Measurements from ENCODE around the gene NLRP6. TPM values are rescaled to one million over a fixed set of nuclear protein-coding genes. Genes with fewer than 3 reads are reported as not detected.
"Not testable (repeated sequence)": the region's sequence is repeated elsewhere in the genome, so short reads cannot be mapped to it uniquely, and the experiment has no call there.

Gene NLRP6
- total and polyA plus RNA-seq, 2 of the 4 experiments (the other 2 are of a cell fraction) = not detected

DNA sequence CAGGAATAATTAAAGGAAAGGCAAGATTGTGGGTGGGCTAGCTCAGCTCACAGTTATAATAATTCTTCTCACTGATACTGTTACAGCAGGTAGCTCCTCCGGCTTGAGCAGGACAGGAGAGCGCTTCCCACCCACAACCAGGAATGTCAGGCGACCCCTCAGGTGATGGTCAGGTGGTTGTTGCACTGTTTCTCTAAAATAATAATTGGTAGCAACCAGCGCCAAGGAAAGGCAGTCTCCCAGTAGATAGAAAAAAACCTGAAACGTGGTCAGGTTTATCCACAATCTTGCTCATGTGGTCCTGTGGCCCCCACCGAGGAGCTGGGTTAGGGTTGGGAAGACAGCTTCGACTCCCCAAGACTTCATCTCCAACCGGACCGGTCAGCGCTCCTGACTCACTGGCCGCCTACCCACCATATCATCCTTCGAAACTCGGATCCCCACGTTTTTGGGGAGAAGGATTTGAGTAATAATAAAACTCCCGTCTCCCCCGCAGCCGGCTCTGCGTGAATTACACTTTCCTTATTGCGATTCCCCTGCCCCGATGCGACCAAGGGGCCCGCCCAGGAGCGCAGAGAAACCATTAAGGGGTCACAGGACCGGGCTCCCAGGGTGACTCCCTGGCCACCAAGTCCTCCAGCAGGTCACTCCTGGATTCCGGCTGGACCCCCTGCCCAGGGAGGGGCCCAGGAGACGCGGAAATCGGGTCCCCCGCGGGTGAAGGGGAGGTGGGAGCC is 39.6 kb downstream of the NLRP6 start:
- dilution Hi-C loops (cut with HindIII; ENCODE audit: low sequenced_read_pairs, unreplicated experiment); H3K4me3 ChIP-seq (ENCODE audit: insufficient read depth, low read depth, low read length): not testable (repeated sequence)

DNA sequence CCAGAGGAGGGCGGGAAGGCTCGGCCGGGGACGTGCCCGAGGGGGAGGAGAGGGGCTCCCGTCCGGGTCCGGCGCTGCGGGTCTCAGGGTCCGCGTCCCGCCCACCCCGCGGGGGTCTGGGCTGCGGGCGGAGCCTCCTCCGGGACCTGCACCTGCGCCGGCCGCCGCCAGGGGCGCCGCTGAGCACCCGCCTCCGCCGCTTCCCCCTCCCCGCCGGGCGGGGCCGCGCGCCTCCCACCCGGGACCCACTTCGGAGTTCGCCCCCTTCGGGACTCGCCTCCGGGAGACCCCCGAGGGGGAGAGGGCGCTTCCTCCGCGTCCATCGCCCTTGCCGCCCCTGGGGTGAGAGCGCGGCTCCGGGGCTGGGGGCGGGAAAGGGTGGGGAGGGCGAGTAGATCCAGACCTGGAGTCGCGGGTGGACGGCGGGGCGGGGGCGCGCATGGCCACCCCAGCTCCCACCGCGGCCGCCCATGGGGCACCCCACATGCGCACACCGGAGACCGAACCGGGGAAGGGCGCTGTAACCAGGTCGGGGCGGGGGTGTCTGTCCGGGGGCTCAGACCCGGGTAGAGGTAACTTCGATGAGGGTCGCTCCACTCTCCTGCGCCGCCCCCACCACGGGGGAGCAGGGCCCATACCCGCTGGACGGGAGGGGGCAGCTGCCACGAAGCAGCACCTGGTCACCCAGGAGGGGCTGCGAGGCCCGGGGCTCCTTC is 40.4 kb downstream of the NLRP6 start:
- peak overlapping the region; percentile 83 for H3K9ac ChIP-seq (ENCODE audit: low read depth, low read length)
- H2AK9ac ChIP-seq (replicated peaks; ENCODE audit: low read depth, low read length, poor library complexity); H4K5ac ChIP-seq (ENCODE audit: low read depth, low read length); H3K9me3 ChIP-seq (ENCODE audit: control insufficient read depth, insufficient read depth, low read length); in situ Hi-C loops (cut with MboI; ENCODE audit: low sequenced_read_pairs); H3K14ac ChIP-seq (replicated peaks; ENCODE audit: low read depth, low read length); H3K36me3 ChIP-seq (ENCODE audit: control insufficient read depth, insufficient read depth, low read length); intact Hi-C loops (cut with micrococcal nuclease); H3K18ac ChIP-seq (ENCODE audit: low read depth, low read length); POLR2A ChIA-PET (ENCODE audit: unreplicated experiment); H3K23ac ChIP-seq (ENCODE audit: low read depth, low read length); H3K4me1 ChIP-seq (ENCODE audit: control insufficient read depth, insufficient read depth, low read length); H4K91ac ChIP-seq (ENCODE audit: insufficient read depth, low read depth, low read length); H2BK20ac ChIP-seq (ENCODE audit: low read depth, low read length); BruUV-seq (replicated peaks); H2AFZ ChIP-seq (replicated peaks; ENCODE audit: low read length, poor library complexity); dilution Hi-C loops (cut with HindIII; ENCODE audit: low sequenced_read_pairs, unreplicated experiment); H3K27me3 ChIP-seq (ENCODE audit: control insufficient read depth, insufficient read depth, low read length); H3K9me1 ChIP-seq (ENCODE audit: insufficient read depth, low read length); H2BK120ac ChIP-seq (ENCODE audit: low read depth, low read length); H3K56ac ChIP-seq (ENCODE audit: extremely low read depth, insufficient read depth, low read length); CTCF ChIA-PET; DNase-seq; H2BK15ac ChIP-seq (ENCODE audit: low read depth, low read length); H2AK5ac ChIP-seq (ENCODE audit: low read depth, low read length): not testable (repeated sequence)
- H3K4me2 ChIP-seq (ENCODE audit: low read depth, low read length) = peak overlapping the region; percentile 69
- H3K79me1 ChIP-seq (ENCODE audit: low read depth in 1 of 2, low read length in 2 of 2) = peaks cover 5 to 23% of the 10 kb centered on the region in 2 experiments; a peak in 3 of 4 replicates
- H3K4me3 ChIP-seq (ENCODE audit: insufficient read depth, low read depth, low read length) = peak overlapping the region; percentile 51
- H4K8ac ChIP-seq (ENCODE audit: low read depth in 2 of 2, low read length in 2 of 2) = peak overlapping the region in 1 of 2 experiments; percentile 77; a peak in 1 of 4 replicates
- peaks cover 10% of the 10 kb centered on the region; the same call in 1 of the 2 replicates for H4K20me1 ChIP-seq (ENCODE audit: insufficient read depth, low read length)
- H3K4ac ChIP-seq (ENCODE audit: low read depth, low read length) = peak overlapping the region; percentile 65; the same call in 1 of the 2 replicates
- H3K27ac ChIP-seq (ENCODE audit: insufficient read depth, low read length) = peak overlapping the region; percentile 87
- no CpG with 5 or more reads among the region's 79 CpGs for WGBS, 2 experiments (ENCODE audit: extremely low coverage in 2 of 2, insufficient read length in 1 of 2)
- peak; percentile 68 for ATAC-seq (ENCODE audit: low read depth)
- H2BK5ac ChIP-seq (ENCODE audit: low read depth, low read length, poor library complexity, severe bottlenecking) = peak overlapping the region; percentile 79

More for the DNA sequence above, 39.6 kb downstream of the NLRP6 start:
- H2AK9ac ChIP-seq (replicated peaks; ENCODE audit: low read depth, low read length, poor library complexity); H3K36me3 ChIP-seq (ENCODE audit: control insufficient read depth, insufficient read depth, low read length); H3K18ac ChIP-seq (ENCODE audit: low read depth, low read length); H2BK120ac ChIP-seq (ENCODE audit: low read depth, low read length); H3K27ac ChIP-seq (ENCODE audit: insufficient read depth, low read length); H3K27me3 ChIP-seq (ENCODE audit: control insufficient read depth, insufficient read depth, low read length); in situ Hi-C loops (cut with MboI; ENCODE audit: low sequenced_read_pairs); BruUV-seq (replicated peaks); intact Hi-C loops (cut with micrococcal nuclease); H4K5ac ChIP-seq (ENCODE audit: low read depth, low read length); H3K4ac ChIP-seq (ENCODE audit: low read depth, low read length); H3K9me1 ChIP-seq (ENCODE audit: insufficient read depth, low read length); H3K9ac ChIP-seq (ENCODE audit: low read depth, low read length); POLR2A ChIA-PET (ENCODE audit: unreplicated experiment); H3K4me2 ChIP-seq (ENCODE audit: low read depth, low read length); H3K9me3 ChIP-seq (ENCODE audit: control insufficient read depth, insufficient read depth, low read length); H2BK5ac ChIP-seq (ENCODE audit: low read depth, low read length, poor library complexity, severe bottlenecking); DNase-seq; H3K14ac ChIP-seq (replicated peaks; ENCODE audit: low read depth, low read length); CTCF ChIA-PET; H4K91ac ChIP-seq (ENCODE audit: insufficient read depth, low read depth, low read length); H2AFZ ChIP-seq (replicated peaks; ENCODE audit: low read length, poor library complexity); H2BK20ac ChIP-seq (ENCODE audit: low read depth, low read length): not testable (repeated sequence)
- Histone ChIP-seq H3K56ac (ENCODE audit: extremely low read depth, insufficient read depth, low read length) (0 out of 2 replicates have a peak overlapping the region, but pooled peaks have one; percentile 17), H4K20me1 (ENCODE audit: insufficient read depth, low read length) (peaks cover 10% of the 10 kb centered on the region; the same call in 1 of the 2 replicates), H2AK5ac (ENCODE audit: low read depth, low read length) (0 out of 2 replicates have a peak overlapping the region, but pooled peaks have one; percentile 56), H3K4me1 (ENCODE audit: control insufficient read depth, insufficient read depth, low read length) (peaks cover 15% of the 10 kb centered on the region), H3K23ac (ENCODE audit: low read depth, low read length) (peak overlapping the region; percentile 68; the same call in 1 of the 2 replicates), H3K79me1 (ENCODE audit: low read depth in 1 of 2, low read length in 2 of 2) (peaks cover 5 to 29% of the 10 kb centered on the region in 2 experiments; a peak in 3 of 4 replicates), H2BK15ac (ENCODE audit: low read depth, low read length) (0 out of 3 replicates have a peak overlapping the region, but pooled peaks have one; percentile 44), H4K8ac (ENCODE audit: low read depth in 2 of 2, low read length in 2 of 2) (peak overlapping the region in 1 of 2 experiments; percentile 52; a peak in 1 of 4 replicates)
- WGBS, 2 experiments (ENCODE audit: extremely low coverage in 2 of 2, insufficient read length in 1 of 2) = no CpG with 5 or more reads among the region's 30 CpGs
- ATAC-seq (ENCODE audit: low read depth) = peak; percentile 0; the same call in 1 of the 2 replicates
